ENCODE results near the gene RHEBL1.

RHEBL1 gene

GRCh38 chr12:49037111-49037946 lies 32.5 kb downstream of the RHEBL1 start:
- no peak for DNase-seq (ENCODE audit: low spot score)

- DNase-seq (ENCODE audit: low spot score), result no peak
Measured at GRCh38 chr12:49036029-49036428, 33.8 kb downstream of the RHEBL1 start.

DNA sequence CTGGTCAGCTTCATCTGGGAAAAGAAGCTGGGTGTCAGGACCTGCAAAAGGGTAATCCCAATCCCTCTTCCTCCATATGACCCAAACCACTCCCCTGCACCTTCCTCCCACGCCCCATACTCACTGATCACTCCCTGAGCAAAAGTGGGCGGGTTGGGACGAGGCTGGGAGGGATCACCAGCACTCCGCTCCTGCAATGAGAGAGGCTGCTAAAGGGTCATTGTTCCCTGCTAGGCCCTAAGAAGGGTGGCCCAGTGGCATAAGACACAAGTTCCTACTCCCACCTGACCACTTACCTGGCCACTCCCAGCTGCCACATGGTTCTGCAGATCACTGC lies 35.5 kb downstream of the RHEBL1 start:
- DNase-seq (ENCODE audit: low spot score), result no peak

DNA sequence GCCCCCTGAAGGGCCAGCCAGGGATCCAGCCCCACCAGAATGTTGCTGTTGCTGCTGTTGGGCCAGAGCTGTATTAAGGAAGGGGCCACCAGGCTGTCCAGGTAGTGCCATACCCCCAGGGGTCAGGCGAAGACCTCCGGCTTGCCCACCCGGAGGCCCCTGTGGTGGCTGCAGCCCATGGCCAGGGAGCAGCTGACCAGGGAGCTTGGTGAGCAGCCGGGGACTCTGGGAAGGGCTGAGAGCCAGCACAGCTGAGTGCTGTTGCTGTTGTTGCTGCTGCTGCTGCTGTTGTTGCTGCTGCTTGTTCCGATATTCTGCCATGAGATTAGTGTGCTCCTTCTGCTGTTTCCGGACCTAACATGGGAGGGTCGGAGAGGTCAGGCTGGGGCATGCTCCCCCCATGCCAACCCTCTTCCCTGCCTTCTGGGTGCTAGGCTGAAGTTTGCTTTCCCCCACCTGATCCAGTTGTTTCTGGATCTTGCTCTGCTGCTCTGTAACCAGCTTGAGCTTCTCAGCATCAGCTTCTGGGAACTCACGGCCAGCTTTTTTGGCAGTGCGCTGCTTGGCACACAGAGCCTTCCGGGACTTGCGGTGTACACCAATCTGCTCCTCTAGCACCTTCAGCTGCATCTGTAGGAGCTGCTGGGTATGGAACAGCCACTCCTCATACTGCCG lies 36.0 kb downstream of the RHEBL1 start:
- DNase-seq (ENCODE audit: low spot score), result no peak

DNA sequence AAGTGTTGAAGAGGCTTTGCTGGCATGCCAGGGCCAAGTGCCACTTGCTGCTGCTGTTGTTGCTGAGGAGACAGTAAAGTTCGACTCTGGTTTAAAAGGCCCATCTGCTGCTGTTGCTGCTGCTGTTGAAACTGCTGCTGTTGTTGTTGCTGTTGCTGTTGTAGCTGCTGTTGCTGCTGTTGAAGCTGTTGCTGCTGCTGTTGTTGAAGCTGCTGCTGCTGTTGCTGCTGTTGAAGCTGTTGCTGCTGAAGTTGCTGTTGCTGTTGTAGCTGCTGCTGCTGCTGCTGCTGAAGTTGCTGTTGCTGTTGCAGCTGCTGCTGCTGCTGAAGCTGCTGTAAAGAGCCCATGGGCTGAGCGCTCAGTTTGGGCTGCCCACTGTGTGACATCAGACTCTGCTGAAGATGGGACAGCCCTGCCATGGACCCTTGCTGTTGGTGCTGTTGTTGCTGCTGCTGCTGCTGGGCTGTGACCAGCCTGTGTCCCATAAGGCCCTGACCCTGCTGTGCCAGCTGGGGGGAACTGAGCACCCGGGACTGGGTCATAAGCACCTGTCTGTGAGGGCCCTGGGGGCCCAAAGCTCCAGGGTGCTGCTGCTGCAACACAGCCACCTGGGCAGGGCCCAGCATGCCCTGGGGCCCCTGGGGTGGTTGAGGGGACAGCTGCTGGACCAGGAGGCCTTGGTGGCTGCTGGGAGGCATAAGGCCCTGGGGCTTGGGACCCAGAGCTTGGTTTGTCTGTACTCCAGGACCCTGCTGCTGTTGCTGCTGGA lies 36.9 kb downstream of the RHEBL1 start:
- DNase-seq (ENCODE audit: low spot score), result no peak

GRCh38 chr12:49032276-49032675 lies 37.5 kb downstream of the RHEBL1 start:
- DNase-seq (ENCODE audit: low spot score), result no peak

DNA sequence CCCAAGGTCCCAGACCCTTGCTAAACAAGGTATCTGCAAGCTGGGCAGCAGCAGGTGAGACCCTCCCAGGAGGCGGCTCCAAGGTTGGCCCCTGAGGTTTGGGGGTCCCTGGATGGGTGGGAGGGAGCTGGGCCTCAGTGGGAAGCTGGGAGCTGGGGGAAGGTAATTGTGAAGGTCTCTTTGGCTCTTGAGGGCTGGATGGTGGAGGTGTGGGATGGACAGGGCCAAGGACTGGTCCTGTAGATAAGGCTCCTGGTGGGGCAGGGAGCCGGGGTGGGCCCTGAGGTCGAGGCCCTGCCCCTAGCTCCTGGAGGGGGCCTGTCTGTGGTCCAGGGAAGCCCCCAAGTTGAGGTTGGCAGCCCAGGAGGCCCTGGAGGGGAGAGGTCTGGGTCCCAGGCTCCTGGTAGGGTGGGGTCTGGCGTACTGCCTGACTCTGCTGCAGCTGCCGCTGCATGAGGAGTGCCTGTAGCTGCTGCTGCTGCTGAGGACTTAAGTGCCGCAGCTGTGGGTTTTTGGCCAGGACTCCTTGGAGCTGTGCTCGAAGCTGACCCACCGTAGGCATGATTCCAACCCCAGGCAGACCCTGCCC lies 38.1 kb downstream of the RHEBL1 start:
- no peak for DNase-seq (ENCODE audit: low spot score)

DNA sequence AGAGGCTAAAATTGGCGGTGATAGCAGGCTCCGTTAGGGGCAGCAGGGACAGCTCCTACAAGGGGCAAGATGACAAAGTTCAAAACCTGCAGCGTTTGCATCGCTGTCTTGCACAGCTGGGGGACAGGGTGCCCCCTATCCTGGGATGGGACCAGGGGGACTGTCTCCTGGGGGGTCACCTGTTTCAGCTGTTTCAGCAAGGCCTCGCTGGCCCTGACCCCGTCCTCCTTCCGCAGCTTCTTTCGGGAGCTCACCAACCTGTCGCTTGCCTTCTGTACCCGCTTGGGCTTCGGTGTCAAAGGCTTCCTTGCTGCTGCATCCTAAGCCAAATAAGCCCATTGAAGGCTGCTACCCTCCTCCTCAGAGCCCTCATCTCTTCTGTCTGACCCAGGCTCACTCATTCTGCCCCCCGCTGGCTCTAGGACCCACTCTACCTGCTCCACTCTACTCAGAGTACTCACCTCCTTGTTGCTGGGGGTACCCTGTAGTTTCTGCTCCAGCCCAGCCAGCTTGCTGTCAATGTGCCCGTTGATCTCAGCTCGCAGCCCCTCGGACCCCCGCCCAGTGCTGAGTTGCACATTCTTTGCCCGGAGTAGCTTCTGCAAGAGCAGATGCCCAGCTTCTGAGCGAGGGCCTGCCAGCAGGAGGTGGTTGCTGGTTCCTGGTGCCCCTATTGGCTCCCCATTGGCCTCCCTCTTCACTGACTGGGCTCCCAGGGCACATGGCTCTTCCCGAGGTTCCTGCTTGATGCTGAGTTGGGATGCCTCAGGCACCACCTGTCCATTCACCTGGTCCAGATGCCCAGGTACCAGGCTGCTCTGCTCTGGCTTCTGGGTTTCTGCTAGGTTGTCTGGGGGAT lies 38.8 kb downstream of the RHEBL1 start:
- DNase-seq (ENCODE audit: low spot score), result no peak

DNA sequence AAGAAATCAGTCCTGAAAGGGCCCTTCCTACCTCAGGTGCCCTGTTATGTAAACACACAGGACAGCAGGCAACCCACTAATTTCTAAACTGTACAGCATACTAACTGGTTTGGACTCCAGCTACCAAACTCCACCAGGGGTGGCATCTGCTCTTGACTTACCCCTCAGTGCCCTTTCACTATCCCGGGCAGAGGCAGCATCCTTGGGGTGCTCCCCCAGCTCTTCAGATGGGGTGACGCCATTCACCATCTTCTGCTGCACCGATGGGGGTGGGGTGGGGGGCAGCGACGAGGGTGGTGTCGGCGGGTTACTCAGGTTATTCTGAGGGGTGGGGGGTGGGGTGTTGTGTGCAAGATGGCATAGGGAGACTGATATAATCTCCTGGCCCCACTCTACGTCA lies 39.7 kb downstream of the RHEBL1 start:
- no peak for DNase-seq (ENCODE audit: low spot score)

DNA sequence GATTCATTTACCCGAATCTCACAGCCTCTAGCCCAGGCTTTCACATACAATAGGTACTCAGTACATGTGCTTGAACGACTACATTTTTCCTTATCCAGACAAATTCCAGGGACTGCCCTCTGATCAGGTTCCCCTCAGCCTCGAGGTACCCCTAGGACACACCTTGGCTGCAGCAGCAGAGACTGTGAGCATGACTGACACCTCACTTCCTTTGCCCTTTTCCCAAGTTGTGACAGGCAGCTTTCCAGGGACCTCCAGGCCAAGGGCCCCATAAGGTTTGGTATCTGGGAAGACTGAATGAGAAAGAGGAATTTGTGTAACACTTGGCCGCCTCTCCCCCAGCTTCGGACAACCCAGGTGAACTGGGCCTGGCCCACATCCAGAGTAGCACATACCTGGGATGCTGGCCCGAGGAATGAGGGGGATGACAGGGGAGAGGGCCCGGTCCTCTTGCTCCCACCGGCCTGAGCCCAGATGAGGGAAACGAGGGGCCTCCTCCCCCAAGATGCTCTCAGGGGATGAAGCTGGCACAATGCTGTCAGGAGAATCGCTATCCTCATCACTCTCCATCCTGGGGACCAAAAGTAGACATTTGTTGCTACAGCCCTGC lies 41.0 kb downstream of the RHEBL1 start:
- no peak for DNase-seq (ENCODE audit: low spot score)

DNA sequence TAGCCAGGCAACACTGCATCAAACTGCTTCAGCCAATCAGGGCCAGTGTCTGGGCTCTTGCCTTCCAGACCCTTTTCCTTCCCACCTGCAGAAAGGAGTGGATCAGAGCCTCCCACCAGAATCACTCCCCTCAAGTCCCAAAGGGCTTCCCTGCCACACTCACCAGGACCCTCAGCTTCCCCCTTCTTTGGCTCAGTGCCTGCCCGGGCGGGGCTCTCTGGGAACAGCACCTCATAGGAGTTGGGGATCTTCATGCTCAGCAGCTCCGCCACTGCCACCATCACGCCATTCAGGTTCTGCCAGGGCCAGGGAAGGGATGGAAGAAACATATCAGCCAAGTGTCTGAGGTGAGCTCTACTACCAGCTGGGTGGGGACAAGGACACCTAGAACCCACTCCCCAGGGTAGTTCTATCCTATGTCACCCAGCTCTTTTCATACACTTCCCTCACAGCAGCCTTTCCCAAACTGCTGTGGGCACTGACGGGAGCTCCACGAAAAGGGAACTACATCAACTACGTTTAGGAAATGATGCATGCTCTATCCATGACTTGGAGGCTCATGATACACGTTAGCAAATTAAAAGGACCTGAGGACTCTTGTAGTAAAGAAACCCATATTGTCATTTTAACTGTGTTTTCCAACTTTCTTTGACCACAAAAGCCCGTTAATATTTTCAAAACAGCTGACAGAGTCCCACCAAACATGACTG lies 41.8 kb downstream of the RHEBL1 start:
- DNase-seq (ENCODE audit: low spot score), result no peak

DNA sequence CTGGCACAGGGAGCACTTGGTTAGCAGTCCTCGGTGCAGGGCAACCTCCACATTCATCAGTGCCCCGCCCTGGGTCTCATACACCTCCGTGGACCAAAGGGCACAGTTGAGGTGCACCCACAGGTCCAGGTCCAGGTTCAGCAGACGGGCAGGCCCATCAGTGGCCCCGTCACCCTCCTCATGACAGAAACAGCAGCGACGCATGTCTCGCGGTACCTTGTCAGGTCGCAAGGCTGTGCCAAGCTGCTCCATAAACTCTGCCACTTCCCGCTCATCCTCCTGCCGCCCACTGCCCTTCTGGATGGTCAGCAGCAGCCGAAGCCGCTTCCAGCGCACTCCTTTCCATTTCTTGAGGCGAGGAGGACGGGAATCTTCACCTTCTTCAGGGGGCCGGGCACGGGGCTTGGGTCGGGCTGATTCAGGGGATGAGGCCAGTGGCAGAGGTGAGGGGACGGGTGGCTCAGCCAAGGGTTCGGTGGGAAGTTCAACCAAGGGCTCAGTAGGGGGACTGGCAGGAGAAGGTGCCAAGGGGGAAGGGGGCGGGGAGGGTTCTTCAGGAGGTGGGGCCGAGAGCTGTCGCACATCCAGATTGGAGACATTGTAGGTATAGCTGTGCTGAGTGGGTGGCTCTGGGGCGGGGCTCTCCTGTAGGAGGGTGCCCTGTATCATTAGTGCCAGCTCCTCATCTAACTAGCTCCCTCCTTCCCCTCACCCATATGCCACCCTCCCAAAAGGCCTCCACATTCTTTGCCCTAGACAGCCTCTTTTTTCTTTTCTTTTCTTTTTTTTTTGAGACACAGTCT lies 42.9 kb downstream of the RHEBL1 start:
- DNase-seq (ENCODE audit: low spot score), result no peak

- no peak for DNase-seq (ENCODE audit: low spot score)
Measured at GRCh38 chr12:49026101-49026500, 43.7 kb downstream of the RHEBL1 start.

- no peak for DNase-seq (ENCODE audit: low spot score)
Measured at GRCh38 chr12:49025463-49025862, 44.3 kb downstream of the RHEBL1 start.

- no peak for DNase-seq (ENCODE audit: low spot score)
Measured at GRCh38 chr12:49024543-49024942, 45.2 kb downstream of the RHEBL1 start.

- DNase-seq (ENCODE audit: low spot score), result no peak
Measured at GRCh38 chr12:49023812-49024211, 46.0 kb downstream of the RHEBL1 start.

- DNase-seq (ENCODE audit: low spot score), result no peak
Measured at GRCh38 chr12:49022558-49023178, 47.1 kb downstream of the RHEBL1 start.

DNA sequence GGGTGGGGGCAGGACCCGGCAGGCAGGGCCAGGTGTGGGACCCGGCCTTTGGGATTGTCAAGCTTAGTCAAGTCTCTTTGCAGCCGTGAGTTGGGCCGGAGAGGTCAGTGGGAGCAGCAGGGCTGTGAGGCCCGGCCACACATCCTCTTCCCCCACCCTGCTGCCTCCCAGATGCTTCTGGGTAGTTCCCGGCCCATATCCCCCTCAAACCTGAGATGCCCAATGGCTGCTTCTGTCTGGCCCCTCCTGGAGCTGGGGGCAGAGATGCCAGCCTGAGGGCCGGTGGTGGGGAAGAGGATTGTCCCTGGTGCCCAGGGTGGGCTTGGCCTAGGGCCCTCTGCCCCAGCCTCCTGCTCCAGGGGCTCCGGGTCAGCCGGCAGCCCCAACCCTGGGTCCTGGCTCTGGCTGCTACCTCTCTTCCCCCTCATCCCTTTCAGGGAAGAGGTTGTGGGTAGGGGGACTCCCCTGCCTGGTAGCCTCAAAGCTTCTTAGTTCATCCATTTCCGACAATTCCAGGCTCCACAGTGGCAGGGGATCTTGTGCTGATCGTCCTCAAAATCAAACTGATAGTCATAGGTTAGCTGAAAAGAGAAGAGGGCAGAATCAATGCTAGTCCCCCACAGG lies 48.4 kb downstream of the RHEBL1 start:
- no peak for DNase-seq (ENCODE audit: low spot score)
